ENCODE results near the gene ABCC4. TPM values are rescaled to one million over a fixed set of nuclear protein-coding genes. Genes with fewer than 3 reads are reported as not detected.

Gene ABCC4
- total and polyA plus RNA-seq, 2 of the 13 experiments (the other 11 are each of a cell fraction or from before 2014, with no cell fraction given): 4.2 to 11.3 TPM

- FAIRE-seq: no peak
- BruUV-seq (replicated peaks): no TSS peak
- WGBS (ENCODE audit: low lambda C conversion rate): 88% methylated on average over 2 of the region's 2 CpGs
Measured at GRCh38 chr13:95234242-95234641, 67.0 kb downstream of the ABCC4 start.

More at GRCh38 chr13:95234242-95234641, 67.0 kb downstream of the ABCC4 start:
- TF ChIP-seq JUNB (CRISPR knock-in tag; IDR thresholded peaks at IDR 0.05; ENCODE audit: borderline replicate concordance) (no peak), FOXA1 (IDR thresholded peaks at IDR 0.05) (no peak), FOXA1 (CRISPR knock-in tag; IDR thresholded peaks at IDR 0.05) (no peak), ZNF468 (CRISPR knock-in tag; IDR thresholded peaks at IDR 0.05) (no peak), SKIL (CRISPR knock-in tag; IDR thresholded peaks at IDR 0.05; ENCODE audit: borderline replicate concordance) (no peak), RFXAP (CRISPR knock-in tag; IDR thresholded peaks at IDR 0.05; ENCODE audit: borderline replicate concordance) (no peak), SMAD1 (CRISPR knock-in tag; IDR thresholded peaks at IDR 0.05; ENCODE audit: borderline replicate concordance, low read depth) (no peak), ZBTB7B (CRISPR knock-in tag; IDR thresholded peaks at IDR 0.05) (no peak), RAD51 (IDR thresholded peaks at IDR 0.05; ENCODE audit: borderline replicate concordance) (no peak), SETDB1 (CRISPR knock-in tag; IDR thresholded peaks at IDR 0.05; ENCODE audit: borderline replicate concordance) (no peak), SSRP1 (CRISPR knock-in tag; IDR thresholded peaks at IDR 0.05) (no peak), ZFP62 (CRISPR knock-in tag; IDR thresholded peaks at IDR 0.05) (no peak), ZNF687 (CRISPR knock-in tag; IDR thresholded peaks at IDR 0.05) (no peak), ZNF614 (CRISPR knock-in tag; IDR thresholded peaks at IDR 0.05; ENCODE audit: borderline replicate concordance) (no peak), ZMAT3 (CRISPR knock-in tag; conservative IDR thresholded peaks at IDR 0.05) (no peak), ZUFSP (CRISPR knock-in tag; IDR thresholded peaks at IDR 0.05; ENCODE audit: borderline replicate concordance) (no peak)
- no peak overlapping the region for H3K27ac ChIP-seq (ENCODE audit: extremely low read length, insufficient read depth, low read length)
- H3K4me1 ChIP-seq (ENCODE audit: insufficient read depth, low read length): peaks cover 8% of the 10 kb centered on the region
- no peaks in the 10 kb centered on the region for H3K36me3 ChIP-seq (replicated peaks in 1 of 2; ENCODE audit: control insufficient read depth in 1 of 2, insufficient read depth in 2 of 2, low read length in 2 of 2)
- H3K27me3 ChIP-seq (ENCODE audit: control insufficient read depth in 1 of 2, insufficient read depth in 2 of 2, low read length in 2 of 2): no peaks in the 10 kb centered on the region; a peak in 1 of 5 replicates
- H4K20me1 ChIP-seq (ENCODE audit: insufficient read depth, low read length): no peaks in the 10 kb centered on the region
- H3K4me3 ChIP-seq (replicated peaks in 1 of 3; ENCODE audit: insufficient read depth in 1 of 3, low read depth in 2 of 3, low read length in 3 of 3): no peak overlapping the region
- no peak for ATAC-seq
- in situ Hi-C loops (cut with HindIII; ENCODE audit: extremely low pct_ligation_motif_present, low pct_unique_long_range_greater_than_20kb) (no loop called here), intact Hi-C loops (cut with micrococcal nuclease; ENCODE audit: unreplicated experiment) (no loop called here)
- DNase-seq (ENCODE audit: low spot score): no peak
- ChIA-PET CTCF (ENCODE audit: low intra/inter-chr PET ratio, low total read pairs) (no interaction called here), POLR2A (no interaction called here)
- no peaks in the 10 kb centered on the region for H3K9me3 ChIP-seq (ENCODE audit: low read length)
- no peak overlapping the region for H3K9ac ChIP-seq (ENCODE audit: insufficient read depth, low read depth, low read length)
- no peak overlapping the region for H2AFZ ChIP-seq (ENCODE audit: low read length)
- no peak overlapping the region for H3K4me2 ChIP-seq (ENCODE audit: low read depth, low read length)
- H3K79me2 ChIP-seq (ENCODE audit: insufficient read depth, low read length): no peaks in the 10 kb centered on the region

All from HepG2 (cell line).